K562 (cell line): ENCODE results near the gene HMCN1. TPM values are rescaled to one million over a fixed set of nuclear protein-coding genes. Genes with fewer than 3 reads are reported as not detected.
A peak's percentile ranks its signal among the peaks of the same experiment; 100 is the strongest.

Experiments used
- ATAC-seq: fragments of 200-7000 bp; cut with Tn5 transposase; 3 replicates; pipeline ENCODE4 v1.9.1; 2020; ENCODE audit warnings: moderate library complexity
- BruUV-seq: library from RNA; stranded (reverse); fragments of 400-500 nt; replicated peaks from 2 replicates; lab custom pipeline; 2021; lab: Mats Ljungman, UMichigan
- CTCF ChIA-PET: fragments of 300-600 bp; formaldehyde crosslinking; extraction: SDS; loops from one replicate; lab custom pipeline; 2021; ENCODE audit warnings: low intra/inter-chr PET ratio; lab: Yijun Ruan, JAX
- POLR2A ChIA-PET: fragments of 300-600, 350-650 bp; sonication (Branson Sonifier 250); formaldehyde crosslinking; extraction: SDS; loops from one replicate; lab custom pipeline; 2021; ENCODE audit warnings: antibody characterized with exemption, inconsistent platforms; lab: Yijun Ruan, JAX
- DNase-seq, 4 experiments: peaks; one replicate each; pipeline versions ENCODE4 v3.0.0 to v3.0.0-alpha.2; 2011 to 2018; ENCODE audit warnings: low spot score in 3 of 4, mixed read lengths in 3 of 4; ENCODE audit errors: extremely low read depth in 1 of 4
- FAIRE-seq: peaks from 2 replicates; lab custom pipeline; 2011; peaks lifted over from hg19 to GRCh38; lab: Jason Lieb, UNC
- H2AFZ ChIP-seq: 2 replicates; pipeline ENCODE4 v1.6.0; 2011; ENCODE audit warnings: low read depth, low read length, control low read depth, inconsistent platforms
- H3K27ac ChIP-seq: fragments of 200-600 bp; 3 replicates; pipeline ENCODE4 v1.8.0; 2011; ENCODE audit warnings: low read depth, mild to moderate bottlenecking, control low read depth, inconsistent platforms, low read length, moderate library complexity, mixed read lengths; ENCODE audit errors: extremely low read depth
- H3K27me3 ChIP-seq, 2 experiments: fragments of 300-600 bp in 1 of 2; 2 replicates in 1 of 2; 3 replicates in 1 of 2; pipeline versions ENCODE4 v1.6.0 to v1.8.0; 2011; ENCODE audit warnings: inconsistent platforms in 2 of 2, low read length in 2 of 2, mild to moderate bottlenecking in 1 of 2, mixed read lengths in 1 of 2, moderate library complexity in 1 of 2; ENCODE audit not compliant: control insufficient read depth in 2 of 2, insufficient read depth in 2 of 2
- H3K36me3 ChIP-seq: fragments of 300-600 bp; 3 replicates; pipeline ENCODE4 v1.8.0; 2011; ENCODE audit warnings: mild to moderate bottlenecking, low read length, inconsistent platforms; ENCODE audit not compliant: control insufficient read depth, insufficient read depth
- H3K4me1 ChIP-seq, 2 experiments: fragments of 200-600 bp in 1 of 2; replicated peaks in 1 of 2; 2 replicates in 1 of 2; 3 replicates in 1 of 2; pipeline versions ENCODE4 v1.5.1 to v1.8.0; 2011; ENCODE audit warnings: inconsistent platforms in 2 of 2, low read length in 2 of 2, mild to moderate bottlenecking in 1 of 2, mixed read lengths in 1 of 2, moderate library complexity in 1 of 2; ENCODE audit not compliant: control insufficient read depth in 2 of 2, insufficient read depth in 2 of 2
- H3K4me2 ChIP-seq: 2 replicates; pipeline ENCODE4 v1.6.1; 2011; ENCODE audit warnings: low read length, control low read depth, inconsistent platforms, mixed read lengths; ENCODE audit not compliant: insufficient read depth
- H3K4me3 ChIP-seq: fragments of 200-600 bp; sonication (generic), shearing (Covaris generic); 2 replicates; pipeline ENCODE4 v1.5.1; 2016; ENCODE audit warnings: control low read depth, inconsistent platforms
- H3K79me2 ChIP-seq: fragments of 200-600 bp; 3 replicates; pipeline ENCODE4 v1.8.0; 2011; ENCODE audit warnings: low read length, inconsistent platforms; ENCODE audit not compliant: control insufficient read depth, insufficient read depth
- H3K9ac ChIP-seq, 2 experiments: 2 replicates each; pipeline versions ENCODE4 v1.6.0 to v1.6.1; 2011; ENCODE audit warnings: low read depth in 2 of 2, low read length in 2 of 2, control low read depth in 1 of 2, inconsistent platforms in 1 of 2, mild to moderate bottlenecking in 1 of 2, mixed read lengths in 1 of 2; ENCODE audit not compliant: insufficient read depth in 1 of 2
- H3K9me1 ChIP-seq: one replicate; pipeline ENCODE4 v1.6.0; 2011; ENCODE audit warnings: inconsistent platforms, mild to moderate bottlenecking, low read length, moderate library complexity; ENCODE audit not compliant: control insufficient read depth, insufficient read depth
- H3K9me3 ChIP-seq: replicated peaks from 2 replicates; pipeline ENCODE4 v1.5.1; 2011; ENCODE audit warnings: low read depth, low read length, inconsistent platforms; ENCODE audit not compliant: control insufficient read depth, insufficient read depth
- H4K20me1 ChIP-seq: replicated peaks from 2 replicates; pipeline ENCODE4 v1.6.1; 2011; ENCODE audit warnings: low read length, inconsistent platforms, mixed read lengths; ENCODE audit not compliant: control insufficient read depth, insufficient read depth
- C11orf30 ChIP-seq: fragments of 450-650 bp; IDR thresholded peaks from 2 replicates; pipeline ENCODE4 v1.6.1; 2016; ENCODE audit warnings: low read depth, mild to moderate bottlenecking
- CBX8 ChIP-seq: fragments of 200-600 bp; sonication (generic); IDR thresholded peaks from 2 replicates; pipeline ENCODE4 v1.6.1; 2012; ENCODE audit warnings: borderline replicate concordance, mixed run types, low read depth, mild to moderate bottlenecking, moderate library complexity, mixed read lengths, low read length, control low read depth, inconsistent platforms; ENCODE audit not compliant: poor library complexity, severe bottlenecking; ENCODE audit errors: extremely low read depth
- GATA2 ChIP-seq: sonication (generic); formaldehyde crosslinking; IDR thresholded peaks from 2 replicates; pipeline ENCODE4 v1.4.0; 2020; ENCODE audit warnings: mild to moderate bottlenecking, missing genetic modification reagents
- SAFB ChIP-seq: fragments of 200-400 bp; formaldehyde crosslinking; IDR thresholded peaks from 2 replicates; pipeline ENCODE4 v1.6.1; 2017; ENCODE audit warnings: low read depth, low read length, borderline replicate concordance
- ZNF316 ChIP-seq: fragments of 450-650 bp; IDR thresholded peaks from 2 replicates; pipeline ENCODE4 v1.6.1; 2016
- in situ Hi-C: fragments of 300-500 bp; cut with MboI; formaldehyde crosslinking; loops from 4 replicates; pipeline ENCODE4 v1.15.0; 2018; ENCODE audit warnings: inconsistent platforms, mixed read lengths
- intact Hi-C: fragments of 100-400 bp; cut with micrococcal nuclease; formaldehyde crosslinking; loops from 2 replicates; pipeline ENCODE4 v1.14.2; 2022
- polyA plus RNA-seq, 8 experiments: library from polyadenylated mRNA; depleted of rRNA in 4 of 8; stranded (reverse) in 5 of 8; unstranded in 3 of 8; fragments of >200 nt; fragmentation: Nextera tagmentation in 2 of 8; fragmentation: Illumina TruSeq in 1 of 8; extraction: Ambion mirVana in 2 of 8; extraction: Trizol in 1 of 8; gene quantifications; 2 replicates each; pipeline versions ENCODE4 v1.2.1 to v1.2.3, GENCODE V29; 2011 to 2014; ENCODE audit warnings: inconsistent platforms in 1 of 8, missing spikeins in 1 of 8
- total RNA-seq, 7 experiments: library from RNA; depleted of rRNA in 6 of 7; stranded (reverse); fragments of >200 nt in 6 of 7; fragmentation: Illumina TruSeq in 2 of 7; extraction: Trizol in 2 of 7; gene quantifications; 2 replicates each; pipeline versions ENCODE4 v1.2.1 to v1.2.3, GENCODE V29; 2011 to 2021; ENCODE audit warnings: low replicate concordance in 1 of 7

The HMCN1 gene
- total and polyA plus RNA-seq, 9 of the 15 experiments (the other 6 are each of a cell fraction or from before 2014, with no cell fraction given), result 0.07 to 0.36 (median 0.21) TPM

GRCh38 chr1:186142916-186143315 lies 408.7 kb downstream of the HMCN1 start:
- ATAC-seq (no peak), DNase-seq (no peak), FAIRE-seq (no peak)
- Histone ChIP-seq H3K9ac (no peak overlapping the region), H3K36me3 (no peaks in the 10 kb centered on the region), H3K4me2 (no peak overlapping the region), H4K20me1 (no peaks in the 10 kb centered on the region), H3K4me1 (no peaks in the 10 kb centered on the region), H3K4me3 (no peak overlapping the region), H3K9me1 (no peaks in the 10 kb centered on the region), H3K79me2 (no peaks in the 10 kb centered on the region), H3K9me3 (no peaks in the 10 kb centered on the region), H3K27ac (no peak overlapping the region), H3K27me3 (no peaks in the 10 kb centered on the region), H2AFZ (no peak overlapping the region)
- ChIA-PET POLR2A (no interaction called here), CTCF (no interaction called here)
- no TSS peak for BruUV-seq
- in situ Hi-C loops (no loop called here), intact Hi-C loops (no loop called here)
- TF ChIP-seq GATA2, result no peak
- no peak for TF ChIP-seq SAFB

DNA sequence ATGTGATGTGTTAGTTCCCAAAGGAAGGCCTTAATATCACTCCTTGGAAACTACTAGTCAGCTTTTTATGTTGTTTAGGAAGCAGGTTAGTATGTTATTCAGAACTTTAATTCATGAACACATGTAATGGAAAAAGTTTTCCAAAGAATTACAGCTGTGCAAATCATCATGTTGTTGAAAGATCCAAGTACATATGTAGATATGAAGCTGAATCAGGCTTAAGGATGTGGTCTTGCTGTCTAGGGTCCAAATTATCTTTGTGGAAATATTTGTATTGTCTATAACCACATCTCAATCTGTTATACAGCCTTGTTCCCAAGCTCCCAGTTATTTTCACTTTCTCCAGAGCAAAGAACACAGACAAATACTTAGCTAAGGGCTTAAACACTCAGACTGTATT lies 409.3 kb downstream of the HMCN1 start:
- Histone ChIP-seq H3K9ac (no peak overlapping the region), H3K27ac (no peak overlapping the region), H2AFZ (no peak overlapping the region), H3K4me2 (no peak overlapping the region), H3K79me2 (no peaks in the 10 kb centered on the region), H3K4me3 (no peak overlapping the region)
- no peak for ATAC-seq
- CTCF ChIA-PET, result no interaction called here
- intact Hi-C loops, result no loop called here
- no peak for FAIRE-seq
- TF ChIP-seq CBX8, result no peak
- peak; percentile 11; the same call in 1 of the 2 replicates for TF ChIP-seq C11orf30
- TF ChIP-seq ZNF316, result peak; percentile 58
- TF ChIP-seq, all 486 proteins: peak for 2
- H3K27me3 ChIP-seq, result no peaks in the 10 kb centered on the region
- POLR2A ChIA-PET, result interaction anchor here (0.7 to 1.0 kb wide), 2 partner anchors 10 to 355 kb away, joined by 3 read pairs; no protein-coding TSS in a partner anchor
- no peaks in the 10 kb centered on the region for H3K4me1 ChIP-seq
- no peaks in the 10 kb centered on the region for H4K20me1 ChIP-seq
- no TSS peak for BruUV-seq
- H3K9me1 ChIP-seq, result no peaks in the 10 kb centered on the region
- H3K9me3 ChIP-seq, result no peaks in the 10 kb centered on the region
- no peaks in the 10 kb centered on the region for H3K36me3 ChIP-seq
- DNase-seq, result no peak
- in situ Hi-C loops, result no loop called here
